ENCODE results near the gene CNOT8.
"Not testable (repeated sequence)": the region's sequence is repeated elsewhere in the genome, so short reads cannot be mapped to it uniquely, and the experiment has no call there.

Gene CNOT8

GRCh38 chr5:154858297-154858971 lies at the start of gene CNOT8:
Gene CNOT8 (plus strand): TSS chr5:154858627. CDS start chr5:154863279, 4,652 bp downstream.
- in situ Hi-C loops (cut with MboI; ENCODE audit: low sequenced_read_pairs): no loop called here

GRCh38 chr5:154811239-154811638 lies 47.2 kb upstream of the CNOT8 start:
- in situ Hi-C loops (cut with MboI; ENCODE audit: low sequenced_read_pairs): no loop called here

- in situ Hi-C loops (cut with MboI; ENCODE audit: low sequenced_read_pairs): no loop called here
Observed at GRCh38 chr5:154811653-154812465, 46.6 kb upstream of the CNOT8 start.

GRCh38 chr5:154813158-154813557 lies 45.3 kb upstream of the CNOT8 start:
- in situ Hi-C loops (cut with MboI; ENCODE audit: low sequenced_read_pairs): no loop called here

- in situ Hi-C loops (cut with MboI; ENCODE audit: low sequenced_read_pairs): no loop called here
Observed at GRCh38 chr5:154813736-154814135, 44.7 kb upstream of the CNOT8 start.

- in situ Hi-C loops (cut with MboI; ENCODE audit: low sequenced_read_pairs): no loop called here
Observed at GRCh38 chr5:154815025-154815424, 43.4 kb upstream of the CNOT8 start.

GRCh38 chr5:154815684-154816247 lies 42.7 kb upstream of the CNOT8 start:
- in situ Hi-C loops (cut with MboI; ENCODE audit: low sequenced_read_pairs): no loop called here

- in situ Hi-C loops (cut with MboI; ENCODE audit: low sequenced_read_pairs): no loop called here
Observed at GRCh38 chr5:154816891-154817492, 41.4 kb upstream of the CNOT8 start.

GRCh38 chr5:154817815-154818214 lies 40.6 kb upstream of the CNOT8 start:
- in situ Hi-C loops (cut with MboI; ENCODE audit: low sequenced_read_pairs): no loop called here

- in situ Hi-C loops (cut with MboI; ENCODE audit: low sequenced_read_pairs): no loop called here
Observed at GRCh38 chr5:154818471-154819116, 39.8 kb upstream of the CNOT8 start.

GRCh38 chr5:154819546-154819945 lies 38.9 kb upstream of the CNOT8 start:
- in situ Hi-C loops (cut with MboI; ENCODE audit: low sequenced_read_pairs): no loop called here

- in situ Hi-C loops (cut with MboI; ENCODE audit: low sequenced_read_pairs): no loop called here
Observed at GRCh38 chr5:154820383-154820782, 38.0 kb upstream of the CNOT8 start.

GRCh38 chr5:154822896-154823295 lies 35.5 kb upstream of the CNOT8 start:
- in situ Hi-C loops (cut with MboI; ENCODE audit: low sequenced_read_pairs): not testable (repeated sequence)

- in situ Hi-C loops (cut with MboI; ENCODE audit: low sequenced_read_pairs): no loop called here
Observed at GRCh38 chr5:154823605-154824004, 34.8 kb upstream of the CNOT8 start.

- in situ Hi-C loops (cut with MboI; ENCODE audit: low sequenced_read_pairs): no loop called here
Observed at GRCh38 chr5:154824070-154824469, 34.4 kb upstream of the CNOT8 start.

GRCh38 chr5:154829181-154829588 lies 29.2 kb upstream of the CNOT8 start:
- in situ Hi-C loops (cut with MboI; ENCODE audit: low sequenced_read_pairs): no loop called here

- in situ Hi-C loops (cut with MboI; ENCODE audit: low sequenced_read_pairs): no loop called here
Observed at GRCh38 chr5:154829589-154830218, 28.7 kb upstream of the CNOT8 start.

- in situ Hi-C loops (cut with MboI; ENCODE audit: low sequenced_read_pairs): no loop called here
Observed at GRCh38 chr5:154830219-154830595, 28.2 kb upstream of the CNOT8 start.

- in situ Hi-C loops (cut with MboI; ENCODE audit: low sequenced_read_pairs): no loop called here
Observed at GRCh38 chr5:154830596-154830995, 27.8 kb upstream of the CNOT8 start.

GRCh38 chr5:154831451-154831850 lies 27.0 kb upstream of the CNOT8 start:
- in situ Hi-C loops (cut with MboI; ENCODE audit: low sequenced_read_pairs): no loop called here

GRCh38 chr5:154832804-154833203 lies 25.6 kb upstream of the CNOT8 start:
- in situ Hi-C loops (cut with MboI; ENCODE audit: low sequenced_read_pairs): not testable (repeated sequence)
